Liver (tissue), 9 donors: Measurements from ENCODE around the gene TPD52L1. TPM values are rescaled to one million over a fixed set of nuclear protein-coding genes. Genes with fewer than 3 reads are reported as not detected.

Experiments
- DNase-seq: peaks from one replicate; pipeline ENCODE4 v3.0.0-alpha.2; 2017; ENCODE audit warnings: low spot score
- H3K27ac ChIP-seq, 2 donors: one replicate each; pipeline ENCODE4 v1.7.0; 2013; ENCODE audit warnings: inconsistent platforms in 2 of 2, low read length in 2 of 2, control low read depth in 1 of 2, low read depth in 1 of 2, mild to moderate bottlenecking in 1 of 2
- H3K27me3 ChIP-seq, 4 donors: one replicate each; pipeline versions ENCODE4 v1.6.1 to v1.7.0; 2013; ENCODE audit warnings: low read length in 3 of 4, inconsistent platforms in 1 of 4, mild to moderate bottlenecking in 1 of 4, moderate library complexity in 1 of 4; ENCODE audit not compliant: control insufficient read depth in 4 of 4, insufficient read depth in 4 of 4
- H3K36me3 ChIP-seq, 4 donors: one replicate each; pipeline versions ENCODE4 v1.6.1 to v1.7.0; 2013; ENCODE audit warnings: low read length in 3 of 4, mild to moderate bottlenecking in 3 of 4, low read depth in 1 of 4, moderate library complexity in 1 of 4; ENCODE audit not compliant: control insufficient read depth in 4 of 4, insufficient read depth in 3 of 4
- H3K4me1 ChIP-seq, 4 donors: one replicate each; pipeline versions ENCODE4 v1.6.1 to v1.7.0; 2013; ENCODE audit warnings: low read length in 3 of 4, mild to moderate bottlenecking in 3 of 4, moderate library complexity in 1 of 4; ENCODE audit not compliant: control insufficient read depth in 4 of 4, insufficient read depth in 4 of 4
- H3K4me3 ChIP-seq, 3 donors: one replicate each; pipeline versions ENCODE4 v1.6.1 to v1.7.0; 2013; ENCODE audit warnings: low read length in 3 of 3, control low read depth in 1 of 3, low read depth in 1 of 3, mild to moderate bottlenecking in 1 of 3
- H3K9ac ChIP-seq, 2 donors: one replicate each; pipeline ENCODE4 v1.7.0; 2013; ENCODE audit warnings: low read length in 2 of 2, mild to moderate bottlenecking in 2 of 2, moderate library complexity in 2 of 2, control low read depth in 1 of 2, low read depth in 1 of 2
- H3K9me3 ChIP-seq, 4 donors: one replicate each; pipeline versions ENCODE4 v1.6.1 to v1.7.0; 2013; ENCODE audit warnings: low read length in 3 of 4; ENCODE audit not compliant: control insufficient read depth in 4 of 4
- ATF3 ChIP-seq: IDR thresholded peaks from 2 replicates; pipeline ENCODE4 v1.6.1; 2016; ENCODE audit warnings: antibody characterized with exemption
- CTCF ChIP-seq: fragments of 150-350 bp; IDR thresholded peaks from 2 replicates; pipeline ENCODE4 v1.5.1; 2017; ENCODE audit warnings: improper control_type of control experiment, low read depth, low read length; ENCODE audit not compliant: missing input control
- EGR1 ChIP-seq, 2 donors: IDR thresholded peaks; 2 replicates each; pipeline ENCODE4 v1.6.1; 2016 to 2018; ENCODE audit warnings: antibody characterized with exemption in 2 of 2, low read depth in 2 of 2
- FOXA1 ChIP-seq: IDR thresholded peaks from 2 replicates; pipeline ENCODE4 v1.6.1; 2016; ENCODE audit warnings: antibody characterized with exemption
- FOXA2 ChIP-seq: IDR thresholded peaks from 2 replicates; pipeline ENCODE4 v1.6.1; 2016; ENCODE audit warnings: antibody characterized with exemption
- GABPA ChIP-seq, 2 donors: IDR thresholded peaks in 1 of 2; conservative IDR thresholded peaks in 1 of 2; 2 replicates each; pipeline ENCODE4 v1.6.1; 2016; ENCODE audit warnings: antibody characterized with exemption in 2 of 2, mild to moderate bottlenecking in 1 of 2, moderate library complexity in 1 of 2
- HNF4A ChIP-seq, 2 donors: conservative IDR thresholded peaks; 2 replicates each; pipeline ENCODE4 v1.6.1; 2016; ENCODE audit warnings: antibody characterized with exemption in 2 of 2, mild to moderate bottlenecking in 2 of 2
- HNF4G ChIP-seq: IDR thresholded peaks from 2 replicates; pipeline ENCODE4 v1.6.1; 2016; ENCODE audit warnings: antibody characterized with exemption
- JUND ChIP-seq, 2 donors: IDR thresholded peaks; 2 replicates each; pipeline ENCODE4 v1.6.1; 2016; ENCODE audit warnings: antibody characterized with exemption in 2 of 2
- MAX ChIP-seq: IDR thresholded peaks from 2 replicates; pipeline ENCODE4 v1.6.1; 2016; ENCODE audit warnings: antibody characterized with exemption
- NR2F2 ChIP-seq: IDR thresholded peaks from 2 replicates; pipeline ENCODE4 v1.6.1; 2016; ENCODE audit warnings: antibody characterized with exemption
- RAD21 ChIP-seq, 2 donors: IDR thresholded peaks; 2 replicates each; pipeline ENCODE4 v1.6.1; 2016; ENCODE audit warnings: antibody characterized with exemption in 2 of 2, mild to moderate bottlenecking in 2 of 2
- REST ChIP-seq: IDR thresholded peaks from 2 replicates; pipeline ENCODE4 v1.6.1; 2016; ENCODE audit warnings: antibody characterized with exemption, mild to moderate bottlenecking
- SP1 ChIP-seq: IDR thresholded peaks from 2 replicates; pipeline ENCODE4 v1.6.1; 2018; ENCODE audit warnings: antibody characterized with exemption, mild to moderate bottlenecking
- TAF1 ChIP-seq: conservative IDR thresholded peaks from 2 replicates; pipeline ENCODE4 v1.6.1; 2016; ENCODE audit warnings: antibody characterized with exemption, mild to moderate bottlenecking
- YY1 ChIP-seq: IDR thresholded peaks from 2 replicates; pipeline ENCODE4 v1.6.1; 2016; ENCODE audit warnings: antibody characterized with exemption, mild to moderate bottlenecking
- ZBTB33 ChIP-seq: IDR thresholded peaks from 2 replicates; pipeline ENCODE4 v1.6.1; 2016; ENCODE audit warnings: antibody characterized with exemption
- WGBS: extraction: QIAGEN DNeasy Blood & Tissue Kit; methylation state at CpG from one replicate; pipeline ENCODE4 v1.1.7; 2013; 5-methylcytosine and 5-hydroxymethylcytosine counted together
- polyA plus RNA-seq, 2 donors: library from polyadenylated mRNA; stranded (reverse) in 1 of 2; unstranded in 1 of 2; fragments of 200-250 nt in 1 of 2; fragments of >200 nt in 1 of 2; fragmentation: Nextera tagmentation in 1 of 2; extraction: Ambion mirVana in 1 of 2; gene quantifications; one replicate each; pipeline versions ENCODE4 v1.2.1 to v1.2.3, GENCODE V29; 2013 to 2015
- total RNA-seq, 2 donors: library from RNA; depleted of rRNA; stranded (reverse); fragments of >200 nt; gene quantifications; one replicate each; pipeline ENCODE4 v1.2.3, GENCODE V29; 2014
- donor health status: healthy.
- donor health status: healthy.
- donor health status: healthy.
- donor health status: healthy.
- donor health status: healthy.

Gene TPD52L1
- total and polyA plus RNA-seq, 4 donors, result 8.9 to 66.4 (median 56.6) TPM

GRCh38 chr6:125155344-125155743 lies 1.8 kb downstream of the TPD52L1 start:
- no peak overlapping the region for H3K9ac ChIP-seq
- 95% methylated on average over 2 of the region's 2 CpGs for WGBS
- H3K4me3 ChIP-seq, result no peak overlapping the region
- no peak for DNase-seq
- TF ChIP-seq FOXA1, result no peak
- TF ChIP-seq HNF4A (conservative IDR thresholded peaks at IDR 0.05), result no peak
- no peak for TF ChIP-seq JUND (IDR thresholded peaks at IDR 0.05)
- no peak for TF ChIP-seq RAD21 (IDR thresholded peaks at IDR 0.05)
- TF ChIP-seq EGR1 (IDR thresholded peaks at IDR 0.05; ENCODE audit: low read depth in 2 of 2), result no peak
- no peak for TF ChIP-seq TAF1
- TF ChIP-seq REST, result no peak
- no peaks in the 10 kb centered on the region for H3K9me3 ChIP-seq
- H3K4me1 ChIP-seq, result peaks cover 2 to 15% (median 9%) of the 10 kb centered on the region in 4 donors
- H3K27me3 ChIP-seq, result no peaks in the 10 kb centered on the region
- H3K27ac ChIP-seq, result no peak overlapping the region
- peaks cover 0 to 1% (median 0%) of the 10 kb centered on the region in 4 donors for H3K36me3 ChIP-seq

- DNase-seq, result no peak
- Histone ChIP-seq H3K4me1 (peaks cover 2 to 15% (median 9%) of the 10 kb centered on the region in 4 donors), H3K4me3 (no peak overlapping the region), H3K9ac (no peak overlapping the region), H3K27me3 (no peaks in the 10 kb centered on the region), H3K36me3 (peaks cover 0 to 1% (median 0%) of the 10 kb centered on the region in 4 donors), H3K27ac (no peak overlapping the region), H3K9me3 (no peaks in the 10 kb centered on the region)
- TF ChIP-seq ATF3 (no peak), YY1 (no peak), HNF4A (conservative IDR thresholded peaks at IDR 0.05) (no peak), JUND (IDR thresholded peaks at IDR 0.05) (no peak), REST (no peak), EGR1 (IDR thresholded peaks at IDR 0.05; ENCODE audit: low read depth in 2 of 2) (no peak), ZBTB33 (no peak), RAD21 (IDR thresholded peaks at IDR 0.05) (no peak), SP1 (no peak), HNF4G (no peak), FOXA1 (no peak), MAX (no peak), CTCF (no peak), NR2F2 (no peak), GABPA (IDR thresholded peaks at IDR 0.05 in 1 of 2, conservative IDR thresholded peaks at IDR 0.05 in 1 of 2) (no peak), FOXA2 (no peak)
- WGBS, result 86% methylated on average over 4 of the region's 4 CpGs
Observed at GRCh38 chr6:125156496-125156895, 2.9 kb downstream of the TPD52L1 start.
